HepG2 (cell line): Measurements from ENCODE around the gene SAMD4B. TPM values are rescaled to one million over a fixed set of nuclear protein-coding genes. Genes with fewer than 3 reads are reported as not detected.

ENCODE experiments used
- ATF7-NPFF ChIP-seq: sonication (generic); formaldehyde crosslinking; IDR thresholded peaks from 2 replicates; pipeline ENCODE4 v1.8.1; 2023; ENCODE audit warnings: mild to moderate bottlenecking, low read depth, missing genetic modification reagents, moderate library complexity
- CREM ChIP-seq, 2 experiments: sonication (generic) in 1 of 2; formaldehyde crosslinking in 1 of 2; IDR thresholded peaks; 2 replicates each; pipeline versions ENCODE4 v1.4.0 to v1.6.1; 2016 to 2020; ENCODE audit warnings: antibody characterized with exemption in 1 of 2, mild to moderate bottlenecking in 1 of 2, missing genetic modification reagents in 1 of 2
- FOXC1 ChIP-seq: sonication (generic); formaldehyde crosslinking; IDR thresholded peaks from 2 replicates; pipeline ENCODE4 v1.8.0; 2022; ENCODE audit warnings: mild to moderate bottlenecking, missing genetic modification reagents, borderline replicate concordance
- MZF1 ChIP-seq: sonication (generic); formaldehyde crosslinking; IDR thresholded peaks from 2 replicates; pipeline ENCODE4 v1.8.1; 2023; ENCODE audit warnings: mild to moderate bottlenecking, missing genetic modification reagents, borderline replicate concordance
- NONO ChIP-seq, 2 experiments: fragments of 450-650 bp in 1 of 2; sonication (generic) in 1 of 2; formaldehyde crosslinking in 1 of 2; IDR thresholded peaks in 1 of 2; conservative IDR thresholded peaks in 1 of 2; 2 replicates each; pipeline versions ENCODE4 v1.6.1 to v1.8.0; 2017 to 2022; ENCODE audit warnings: mild to moderate bottlenecking in 1 of 2, missing genetic modification reagents in 1 of 2, moderate library complexity in 1 of 2
- POLR2AphosphoS5 ChIP-seq: IDR thresholded peaks from 2 replicates; pipeline ENCODE4 v1.6.1; 2012; ENCODE audit warnings: low read depth, low read length
- PRMT3 ChIP-seq: sonication (generic); formaldehyde crosslinking; IDR thresholded peaks from 2 replicates; pipeline ENCODE4 v1.8.1; 2022; ENCODE audit warnings: low read depth, mild to moderate bottlenecking, moderate library complexity, missing genetic modification reagents, borderline replicate concordance
- SRF ChIP-seq: IDR thresholded peaks from 2 replicates; pipeline ENCODE4 v1.6.1; 2011; ENCODE audit warnings: mild to moderate bottlenecking, low read depth, low read length, moderate library complexity
- ZBTB38 ChIP-seq: sonication (generic); formaldehyde crosslinking; IDR thresholded peaks from 2 replicates; pipeline ENCODE4 v1.5.1; 2020; ENCODE audit warnings: mild to moderate bottlenecking, missing genetic modification reagents
- ZFX ChIP-seq: sonication (generic); formaldehyde crosslinking; IDR thresholded peaks from 2 replicates; pipeline ENCODE4 v1.4.0; 2020; ENCODE audit warnings: mild to moderate bottlenecking, low read depth, missing genetic modification reagents, moderate library complexity
- ZNF17 ChIP-seq: sonication (generic); formaldehyde crosslinking; IDR thresholded peaks from 2 replicates; pipeline ENCODE4 v1.5.0; 2020; ENCODE audit warnings: mild to moderate bottlenecking, missing genetic modification reagents
- ZNF232 ChIP-seq: sonication (generic); formaldehyde crosslinking; IDR thresholded peaks from 2 replicates; pipeline ENCODE4 v1.4.0; 2020; ENCODE audit warnings: missing genetic modification reagents, borderline replicate concordance
- ZNF331 ChIP-seq: sonication (generic); formaldehyde crosslinking; IDR thresholded peaks from 2 replicates; pipeline ENCODE4 v1.4.0; 2020; ENCODE audit warnings: missing genetic modification reagents
- ZNF430 ChIP-seq: sonication (generic); formaldehyde crosslinking; IDR thresholded peaks from 2 replicates; pipeline ENCODE4 v1.9.0; 2021; ENCODE audit warnings: mild to moderate bottlenecking, missing genetic modification reagents
- ZNF564 ChIP-seq: sonication (generic); formaldehyde crosslinking; IDR thresholded peaks from 2 replicates; pipeline ENCODE4 v1.8.1; 2023; ENCODE audit warnings: mild to moderate bottlenecking, missing genetic modification reagents
- ZNF788 ChIP-seq: sonication (generic); formaldehyde crosslinking; IDR thresholded peaks from 2 replicates; pipeline ENCODE4 v1.5.0; 2020; ENCODE audit warnings: mild to moderate bottlenecking, missing genetic modification reagents, borderline replicate concordance
- polyA plus RNA-seq, 8 experiments: library from polyadenylated mRNA; depleted of rRNA in 3 of 8; stranded (reverse) in 7 of 8; unstranded in 1 of 8; fragments of >200 nt; fragmentation: Illumina TruSeq in 4 of 8; extraction: Trizol in 4 of 8; gene quantifications; 2 replicates each; pipeline versions ENCODE4 v1.2.1 to v1.2.3, GENCODE V29; 2011 to 2016; ENCODE audit warnings: low read depth in 4 of 8, missing spikeins in 1 of 8, mixed read lengths in 1 of 8; ENCODE audit not compliant: insufficient read depth in 1 of 8
- total RNA-seq, 5 experiments: library from RNA; depleted of rRNA; stranded (reverse); fragments of >200 nt; fragmentation: Illumina TruSeq; extraction: Trizol; gene quantifications; 2 replicates each; pipeline ENCODE4 v1.2.3, GENCODE V29; 2016; ENCODE audit warnings: low read depth in 1 of 5
- TF ChIP-seq, protein P1 (sequence below): sonication (generic); formaldehyde crosslinking; IDR thresholded peaks from 2 replicates; pipeline ENCODE4 v1.5.1; 2020; ENCODE audit warnings: mild to moderate bottlenecking, missing genetic modification reagents, borderline replicate concordance
- TF ChIP-seq, protein P2 (sequence below): IDR thresholded peaks from 2 replicates; pipeline ENCODE4 v1.6.1; 2018; ENCODE audit warnings: missing genetic modification reagents, mild to moderate bottlenecking, missing compliant biosample characterization
- TF ChIP-seq, protein P3 (sequence below): IDR thresholded peaks from 2 replicates; pipeline ENCODE4 v1.6.1; 2016; ENCODE audit warnings: low read depth, control low read depth
- TF ChIP-seq, protein P4 (sequence below): sonication (generic); formaldehyde crosslinking; IDR thresholded peaks from 2 replicates; pipeline ENCODE4 v1.8.0; 2022; ENCODE audit warnings: mild to moderate bottlenecking, missing genetic modification reagents; ENCODE audit not compliant: insufficient replicate concordance

SAMD4B gene
- total and polyA plus RNA-seq, 2 of the 13 experiments (the other 11 are each of a cell fraction or from before 2014, with no cell fraction given): 26.0 to 31.8 TPM

DNA sequence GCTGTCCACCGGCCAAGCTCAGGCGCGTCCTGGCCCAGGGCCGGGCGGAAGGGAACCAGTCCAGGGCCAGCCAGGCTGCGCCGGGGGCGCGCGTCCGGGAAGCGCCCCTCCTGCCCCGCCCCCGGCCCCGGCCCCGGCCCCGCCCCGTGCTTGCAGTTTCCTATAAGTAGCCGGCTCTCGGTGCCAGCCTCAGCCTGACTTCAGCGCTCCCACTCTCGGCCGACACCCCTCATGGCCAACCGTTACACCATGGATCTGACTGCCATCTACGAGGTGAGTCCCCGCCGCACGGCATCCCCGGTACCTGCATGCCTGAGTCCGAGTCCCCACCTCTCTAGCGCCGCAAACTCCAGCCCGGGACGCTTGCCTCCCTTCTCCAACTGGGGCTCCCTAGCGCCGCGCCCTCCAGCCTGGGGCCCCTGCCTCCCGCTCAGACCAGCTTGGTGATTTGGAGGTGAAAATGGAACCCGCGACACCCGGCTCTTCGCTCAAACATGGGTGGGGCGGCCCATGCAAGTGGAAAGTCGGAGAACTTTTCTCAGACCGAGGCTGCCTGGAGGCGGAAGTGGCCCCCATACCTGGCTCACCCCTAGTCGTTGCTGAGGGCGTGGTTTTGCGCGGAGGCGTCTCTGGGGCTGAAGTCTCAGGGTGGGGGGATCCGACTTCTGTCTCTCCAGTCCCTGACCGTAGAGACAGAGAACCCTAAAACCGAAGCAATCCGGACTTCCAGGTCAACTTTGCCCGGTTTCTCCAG, 64.6 kb downstream of the SAMD4B start, which contains the start of gene ZFP36 (continued):
- TF ChIP-seq ZNF331 (CRISPR knock-in tag) (peak; percentile 17; the same call in 1 of the 2 replicates), POLR2AphosphoS5 (peak; percentile 99), ZNF564 (CRISPR knock-in tag) (0 out of 2 replicates have a peak, but pooled peaks have one; percentile 58), ZNF430 (CRISPR knock-in tag) (peak; percentile 63; the same call in 1 of the 2 replicates), ZNF232 (CRISPR knock-in tag) (peak; percentile 59; the same call in 1 of the 2 replicates), SRF (peak; percentile 79; the same call in 1 of the 2 replicates), ZNF788 (peak; percentile 61), ZBTB38 (CRISPR knock-in tag) (peak; percentile 72; the same call in 1 of the 2 replicates), PRMT3 (CRISPR knock-in tag) (peak; percentile 76; the same call in 1 of the 2 replicates), CREM (IDR thresholded peaks at IDR 0.05) (0 out of 2 replicates have a peak, but pooled peaks have one; percentile 12), CREM (CRISPR knock-in tag; IDR thresholded peaks at IDR 0.05) (no peak), NONO (IDR thresholded peaks at IDR 0.05) (no peak), NONO (CRISPR knock-in tag; conservative IDR thresholded peaks at IDR 0.05) (peak; percentile 74), ZNF17 (CRISPR knock-in tag) (0 out of 2 replicates have a peak, but pooled peaks have one; percentile 51), ZFX (CRISPR knock-in tag) (peak; percentile 52), MZF1 (0 out of 2 replicates have a peak, but pooled peaks have one; percentile 25), FOXC1 (CRISPR knock-in tag) (peak; percentile 87), ATF7-NPFF (CRISPR knock-in tag) (peak; percentile 65; the same call in 1 of the 2 replicates)
- TF ChIP-seq, protein P1, sequence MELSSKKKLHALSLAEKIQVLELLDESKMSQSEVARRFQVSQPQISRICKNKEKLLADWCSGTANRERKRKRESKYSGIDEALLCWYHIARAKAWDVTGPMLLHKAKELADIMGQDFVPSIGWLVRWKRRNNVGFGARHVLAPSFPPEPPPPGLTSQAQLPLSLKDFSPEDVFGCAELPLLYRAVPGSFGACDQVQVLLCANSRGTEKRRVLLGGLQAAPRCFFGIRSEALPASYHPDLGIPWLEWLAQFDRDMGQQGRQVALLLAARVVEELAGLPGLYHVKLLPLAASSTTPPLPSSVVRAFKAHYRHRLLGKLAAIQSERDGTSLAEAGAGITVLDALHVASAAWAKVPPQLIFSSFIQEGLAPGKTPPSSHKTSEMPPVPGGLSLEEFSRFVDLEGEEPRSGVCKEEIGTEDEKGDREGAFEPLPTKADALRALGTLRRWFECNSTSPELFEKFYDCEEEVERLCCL (CRISPR knock-in tag): peak; percentile 31; the same call in 1 of the 2 replicates
- TF ChIP-seq, protein P2, sequence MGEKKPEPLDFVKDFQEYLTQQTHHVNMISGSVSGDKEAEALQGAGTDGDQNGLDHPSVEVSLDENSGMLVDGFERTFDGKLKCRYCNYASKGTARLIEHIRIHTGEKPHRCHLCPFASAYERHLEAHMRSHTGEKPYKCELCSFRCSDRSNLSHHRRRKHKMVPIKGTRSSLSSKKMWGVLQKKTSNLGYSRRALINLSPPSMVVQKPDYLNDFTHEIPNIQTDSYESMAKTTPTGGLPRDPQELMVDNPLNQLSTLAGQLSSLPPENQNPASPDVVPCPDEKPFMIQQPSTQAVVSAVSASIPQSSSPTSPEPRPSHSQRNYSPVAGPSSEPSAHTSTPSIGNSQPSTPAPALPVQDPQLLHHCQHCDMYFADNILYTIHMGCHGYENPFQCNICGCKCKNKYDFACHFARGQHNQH: 0 out of 2 replicates have a peak, but pooled peaks have one; percentile 42
- TF ChIP-seq, protein P3, sequence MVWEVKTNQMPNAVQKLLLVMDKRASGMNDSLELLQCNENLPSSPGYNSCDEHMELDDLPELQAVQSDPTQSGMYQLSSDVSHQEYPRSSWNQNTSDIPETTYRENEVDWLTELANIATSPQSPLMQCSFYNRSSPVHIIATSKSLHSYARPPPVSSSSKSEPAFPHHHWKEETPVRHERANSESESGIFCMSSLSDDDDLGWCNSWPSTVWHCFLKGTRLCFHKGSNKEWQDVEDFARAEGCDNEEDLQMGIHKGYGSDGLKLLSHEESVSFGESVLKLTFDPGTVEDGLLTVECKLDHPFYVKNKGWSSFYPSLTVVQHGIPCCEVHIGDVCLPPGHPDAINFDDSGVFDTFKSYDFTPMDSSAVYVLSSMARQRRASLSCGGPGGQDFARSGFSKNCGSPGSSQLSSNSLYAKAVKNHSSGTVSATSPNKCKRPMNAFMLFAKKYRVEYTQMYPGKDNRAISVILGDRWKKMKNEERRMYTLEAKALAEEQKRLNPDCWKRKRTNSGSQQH (CRISPR knock-in tag): 0 out of 2 replicates have a peak, but pooled peaks have one; percentile 69
- TF ChIP-seq, protein P4, sequence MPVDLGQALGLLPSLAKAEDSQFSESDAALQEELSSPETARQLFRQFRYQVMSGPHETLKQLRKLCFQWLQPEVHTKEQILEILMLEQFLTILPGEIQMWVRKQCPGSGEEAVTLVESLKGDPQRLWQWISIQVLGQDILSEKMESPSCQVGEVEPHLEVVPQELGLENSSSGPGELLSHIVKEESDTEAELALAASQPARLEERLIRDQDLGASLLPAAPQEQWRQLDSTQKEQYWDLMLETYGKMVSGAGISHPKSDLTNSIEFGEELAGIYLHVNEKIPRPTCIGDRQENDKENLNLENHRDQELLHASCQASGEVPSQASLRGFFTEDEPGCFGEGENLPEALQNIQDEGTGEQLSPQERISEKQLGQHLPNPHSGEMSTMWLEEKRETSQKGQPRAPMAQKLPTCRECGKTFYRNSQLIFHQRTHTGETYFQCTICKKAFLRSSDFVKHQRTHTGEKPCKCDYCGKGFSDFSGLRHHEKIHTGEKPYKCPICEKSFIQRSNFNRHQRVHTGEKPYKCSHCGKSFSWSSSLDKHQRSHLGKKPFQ (CRISPR knock-in tag): no peak
